HepG2 (cell line): ENCODE measurements around the gene CCBE1. TPM values are rescaled to one million over a fixed set of nuclear protein-coding genes. Genes with fewer than 3 reads are reported as not detected.

Source experiments
- GABPA ChIP-seq, 2 experiments: IDR thresholded peaks; 2 replicates each; pipeline ENCODE4 v1.6.1; 2011 to 2016; ENCODE audit warnings: low read depth in 2 of 2, low read length in 1 of 2, missing biosample characterization in 1 of 2, missing genetic modification characterization in 1 of 2
- HOXA3 ChIP-seq: sonication (generic); formaldehyde crosslinking; IDR thresholded peaks from 2 replicates; pipeline ENCODE4 v1.5.0; 2020; ENCODE audit warnings: missing genetic modification reagents
- MED13 ChIP-seq: sonication (generic); formaldehyde crosslinking; IDR thresholded peaks from 2 replicates; pipeline ENCODE4 v1.5.0; 2020; ENCODE audit warnings: missing genetic modification reagents
- PITX1 ChIP-seq: sonication (generic); formaldehyde crosslinking; IDR thresholded peaks from 2 replicates; pipeline ENCODE4 v1.5.1; 2020; ENCODE audit warnings: mild to moderate bottlenecking, missing genetic modification reagents
- RAD51 ChIP-seq: fragments of 450-650 bp; IDR thresholded peaks from 2 replicates; pipeline ENCODE4 v1.6.1; 2016; ENCODE audit warnings: borderline replicate concordance
- ZNF589 ChIP-seq: sonication (generic); formaldehyde crosslinking; conservative IDR thresholded peaks from 2 replicates; pipeline ENCODE4 v1.8.0; 2022; ENCODE audit warnings: mild to moderate bottlenecking, moderate library complexity, missing genetic modification reagents
- ZNF83 ChIP-seq: sonication (generic); formaldehyde crosslinking; IDR thresholded peaks from 2 replicates; pipeline ENCODE4 v1.4.0; 2020; ENCODE audit warnings: missing genetic modification reagents, mild to moderate bottlenecking, borderline replicate concordance
- polyA plus RNA-seq, 8 experiments: library from polyadenylated mRNA; depleted of rRNA in 3 of 8; stranded (reverse) in 7 of 8; unstranded in 1 of 8; fragments of >200 nt; fragmentation: Illumina TruSeq in 4 of 8; extraction: Trizol in 4 of 8; gene quantifications; 2 replicates each; pipeline versions ENCODE4 v1.2.1 to v1.2.3, GENCODE V29; 2011 to 2016; ENCODE audit warnings: low read depth in 4 of 8, missing spikeins in 1 of 8, mixed read lengths in 1 of 8; ENCODE audit not compliant: insufficient read depth in 1 of 8
- total RNA-seq, 5 experiments: library from RNA; depleted of rRNA; stranded (reverse); fragments of >200 nt; fragmentation: Illumina TruSeq; extraction: Trizol; gene quantifications; 2 replicates each; pipeline ENCODE4 v1.2.3, GENCODE V29; 2016; ENCODE audit warnings: low read depth in 1 of 5
- TF ChIP-seq, protein P1 (sequence below): sonication (generic); formaldehyde crosslinking; conservative IDR thresholded peaks from 2 replicates; pipeline ENCODE4 v1.4.0; 2020; ENCODE audit warnings: missing genetic modification reagents
- TF ChIP-seq, protein P2 (sequence below): sonication (generic); formaldehyde crosslinking; IDR thresholded peaks from 2 replicates; pipeline ENCODE4 v1.8.1; 2023; ENCODE audit warnings: missing genetic modification reagents, mild to moderate bottlenecking, borderline replicate concordance
- TF ChIP-seq, protein P3 (sequence below): sonication (generic); formaldehyde crosslinking; IDR thresholded peaks from 2 replicates; pipeline ENCODE4 v1.4.0; 2020; ENCODE audit warnings: missing genetic modification reagents
- TF ChIP-seq, protein P4 (sequence below): sonication (generic); formaldehyde crosslinking; IDR thresholded peaks from 2 replicates; pipeline ENCODE4 v1.4.0; 2020; ENCODE audit warnings: missing genetic modification reagents; ENCODE audit errors: not compliant biosample characterization

Gene CCBE1
- total and polyA plus RNA-seq, 2 of the 13 experiments (the other 11 are each of a cell fraction or from before 2014, with no cell fraction given) = not detected

DNA sequence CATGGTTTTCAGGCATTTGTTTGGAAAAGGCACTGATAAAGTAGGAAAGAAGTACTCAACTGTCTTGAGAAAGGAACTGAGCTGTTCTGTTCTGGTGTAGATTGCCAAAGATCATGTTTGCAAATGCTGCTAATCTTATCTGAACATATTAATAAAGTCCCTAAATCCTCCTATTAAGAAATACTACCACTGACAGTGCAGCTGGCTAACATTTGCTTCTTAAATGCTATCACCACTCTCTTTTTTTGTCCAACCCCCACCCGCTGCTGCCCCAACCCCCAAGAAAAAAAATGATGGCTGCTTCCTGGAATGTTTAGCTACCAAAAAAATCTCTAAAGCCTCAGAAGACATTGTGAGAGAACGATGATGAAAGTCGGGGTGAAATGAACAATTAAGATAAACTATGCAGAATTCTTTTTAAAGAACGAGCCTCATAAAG, 130.7 kb downstream of the CCBE1 start (continued):
- TF ChIP-seq, protein P1, sequence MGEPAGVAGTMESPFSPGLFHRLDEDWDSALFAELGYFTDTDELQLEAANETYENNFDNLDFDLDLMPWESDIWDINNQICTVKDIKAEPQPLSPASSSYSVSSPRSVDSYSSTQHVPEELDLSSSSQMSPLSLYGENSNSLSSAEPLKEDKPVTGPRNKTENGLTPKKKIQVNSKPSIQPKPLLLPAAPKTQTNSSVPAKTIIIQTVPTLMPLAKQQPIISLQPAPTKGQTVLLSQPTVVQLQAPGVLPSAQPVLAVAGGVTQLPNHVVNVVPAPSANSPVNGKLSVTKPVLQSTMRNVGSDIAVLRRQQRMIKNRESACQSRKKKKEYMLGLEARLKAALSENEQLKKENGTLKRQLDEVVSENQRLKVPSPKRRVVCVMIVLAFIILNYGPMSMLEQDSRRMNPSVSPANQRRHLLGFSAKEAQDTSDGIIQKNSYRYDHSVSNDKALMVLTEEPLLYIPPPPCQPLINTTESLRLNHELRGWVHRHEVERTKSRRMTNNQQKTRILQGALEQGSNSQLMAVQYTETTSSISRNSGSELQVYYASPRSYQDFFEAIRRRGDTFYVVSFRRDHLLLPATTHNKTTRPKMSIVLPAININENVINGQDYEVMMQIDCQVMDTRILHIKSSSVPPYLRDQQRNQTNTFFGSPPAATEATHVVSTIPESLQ (CRISPR knock-in tag) = no peak
- TF ChIP-seq ZNF83 (no peak), MED13 (CRISPR knock-in tag) (no peak), HOXA3 (CRISPR knock-in tag) (no peak), GABPA (IDR thresholded peaks at IDR 0.05; ENCODE audit: low read depth, low read length) (no peak), GABPA (CRISPR knock-in tag; IDR thresholded peaks at IDR 0.05; ENCODE audit: low read depth) (no peak), PITX1 (CRISPR knock-in tag) (no peak), RAD51 (no peak), ZNF589 (no peak)
- TF ChIP-seq, protein P2, sequence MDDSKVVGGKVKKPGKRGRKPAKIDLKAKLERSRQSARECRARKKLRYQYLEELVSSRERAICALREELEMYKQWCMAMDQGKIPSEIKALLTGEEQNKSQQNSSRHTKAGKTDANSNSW (CRISPR knock-in tag) = no peak
- TF ChIP-seq, protein P3, sequence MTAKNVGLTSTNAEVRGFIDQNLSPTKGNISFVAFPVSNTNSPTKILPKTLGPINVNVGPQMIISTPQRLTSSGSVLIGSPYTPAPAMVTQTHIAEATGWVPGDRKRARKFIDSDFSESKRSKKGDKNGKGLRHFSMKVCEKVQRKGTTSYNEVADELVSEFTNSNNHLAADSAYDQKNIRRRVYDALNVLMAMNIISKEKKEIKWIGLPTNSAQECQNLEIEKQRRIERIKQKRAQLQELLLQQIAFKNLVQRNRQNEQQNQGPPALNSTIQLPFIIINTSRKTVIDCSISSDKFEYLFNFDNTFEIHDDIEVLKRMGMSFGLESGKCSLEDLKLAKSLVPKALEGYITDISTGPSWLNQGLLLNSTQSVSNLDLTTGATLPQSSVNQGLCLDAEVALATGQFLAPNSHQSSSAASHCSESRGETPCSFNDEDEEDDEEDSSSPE (CRISPR knock-in tag) = no peak
- TF ChIP-seq, protein P4, sequence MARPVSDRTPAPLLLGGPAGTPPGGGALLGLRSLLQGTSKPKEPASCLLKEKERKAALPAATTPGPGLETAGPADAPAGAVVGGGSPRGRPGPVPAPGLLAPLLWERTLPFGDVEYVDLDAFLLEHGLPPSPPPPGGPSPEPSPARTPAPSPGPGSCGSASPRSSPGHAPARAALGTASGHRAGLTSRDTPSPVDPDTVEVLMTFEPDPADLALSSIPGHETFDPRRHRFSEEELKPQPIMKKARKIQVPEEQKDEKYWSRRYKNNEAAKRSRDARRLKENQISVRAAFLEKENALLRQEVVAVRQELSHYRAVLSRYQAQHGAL = no peak
